Ovary (tissue), 3 donors: Measurements from ENCODE around the gene NCAM1.

Experiments used
- EP300 ChIP-seq: sonication (generic); formaldehyde crosslinking; IDR thresholded peaks from one replicate; pipeline ENCODE4 v1.6.1; 2017; ENCODE audit warnings: antibody characterized with exemption
- POLR2A ChIP-seq: fragments of 450-650 bp; IDR thresholded peaks from one replicate; pipeline ENCODE4 v1.6.1; 2017; ENCODE audit warnings: antibody characterized with exemption, mild to moderate bottlenecking, moderate library complexity
- TF ChIP-seq, protein P1 (sequence below), 3 donors: fragments of 450-650 bp in 2 of 3; fragments of 200-600 bp in 1 of 3; IDR thresholded peaks; one replicate each; pipeline versions ENCODE4 v1.5.1 to v1.8.0; 2016 to 2022; ENCODE audit warnings: antibody characterized with exemption in 3 of 3, mild to moderate bottlenecking in 1 of 3
- donor health status: DM: no; HTN: no; CAD: no.

- TF ChIP-seq, protein P1, sequence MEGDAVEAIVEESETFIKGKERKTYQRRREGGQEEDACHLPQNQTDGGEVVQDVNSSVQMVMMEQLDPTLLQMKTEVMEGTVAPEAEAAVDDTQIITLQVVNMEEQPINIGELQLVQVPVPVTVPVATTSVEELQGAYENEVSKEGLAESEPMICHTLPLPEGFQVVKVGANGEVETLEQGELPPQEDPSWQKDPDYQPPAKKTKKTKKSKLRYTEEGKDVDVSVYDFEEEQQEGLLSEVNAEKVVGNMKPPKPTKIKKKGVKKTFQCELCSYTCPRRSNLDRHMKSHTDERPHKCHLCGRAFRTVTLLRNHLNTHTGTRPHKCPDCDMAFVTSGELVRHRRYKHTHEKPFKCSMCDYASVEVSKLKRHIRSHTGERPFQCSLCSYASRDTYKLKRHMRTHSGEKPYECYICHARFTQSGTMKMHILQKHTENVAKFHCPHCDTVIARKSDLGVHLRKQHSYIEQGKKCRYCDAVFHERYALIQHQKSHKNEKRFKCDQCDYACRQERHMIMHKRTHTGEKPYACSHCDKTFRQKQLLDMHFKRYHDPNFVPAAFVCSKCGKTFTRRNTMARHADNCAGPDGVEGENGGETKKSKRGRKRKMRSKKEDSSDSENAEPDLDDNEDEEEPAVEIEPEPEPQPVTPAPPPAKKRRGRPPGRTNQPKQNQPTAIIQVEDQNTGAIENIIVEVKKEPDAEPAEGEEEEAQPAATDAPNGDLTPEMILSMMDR (IDR thresholded peaks at IDR 0.05), result no peak
- TF ChIP-seq EP300 (no peak), POLR2A (no peak)
Observed at GRCh38 chr11:112968941-112969713, 7.9 kb downstream of the NCAM1 start.
